Measurements from ENCODE around the gene PTK6. TPM values are rescaled to one million over a fixed set of nuclear protein-coding genes. Genes with fewer than 3 reads are reported as not detected.

The PTK6 gene
- total and polyA plus RNA-seq, 2 donors (not counting 1 experiment from before 2014, with no cell fraction given) = 0.86 to 2.3 TPM

DNA sequence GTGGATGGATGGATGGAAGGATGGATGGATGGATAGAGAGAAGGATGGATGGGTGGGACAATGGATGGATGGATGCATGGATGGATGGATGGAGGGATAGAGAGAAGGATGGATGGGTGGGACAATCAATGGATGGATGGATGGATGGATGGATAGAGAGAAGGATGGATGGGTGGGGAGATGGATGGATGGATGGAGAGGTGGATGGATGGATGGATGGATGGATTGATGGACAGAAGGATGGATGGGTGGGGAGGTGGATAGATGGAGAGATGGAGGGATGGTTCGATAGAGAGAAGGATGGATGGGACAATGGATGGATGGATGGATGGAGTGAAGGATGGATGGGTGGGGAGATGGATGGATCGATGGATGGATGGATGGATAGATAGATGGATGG lies 44.7 kb downstream of the PTK6 start:
- Mint-ChIP-seq H3K27me3 (peaks cover 9% of the 10 kb centered on the region), H3K4me1 (peaks cover 7% of the 10 kb centered on the region), H3K27ac (no peak overlapping the region), H3K4me3 (no peak overlapping the region), H3K9me3 (ENCODE audit: insufficient read depth) (peaks cover 2% of the 10 kb centered on the region)
- Histone ChIP-seq H3K9ac (ENCODE audit: low read length) (no peak overlapping the region), H4K20me1 (ENCODE audit: control insufficient read depth, insufficient read depth, low read length, poor library complexity, severe bottlenecking) (no peaks in the 10 kb centered on the region), H3K9me3 (ENCODE audit: control extremely low read depth in 1 of 3, control insufficient read depth in 2 of 3, insufficient read depth in 1 of 3, low read length in 2 of 3) (peaks cover 0 to 13% (median 0%) of the 10 kb centered on the region in 3 donors), H3K27ac (ENCODE audit: low read length in 2 of 2) (no peak overlapping the region), H3K4me1 (ENCODE audit: control insufficient read depth in 2 of 2, insufficient read depth in 2 of 2, low read length in 2 of 2) (peaks cover 10% of the 10 kb centered on the region in 2 donors), H3K4me2 (replicated peaks; ENCODE audit: low read depth, low read length, poor library complexity, severe bottlenecking) (no peak overlapping the region), H3K36me3 (replicated peaks in 1 of 2; ENCODE audit: control extremely low read depth in 1 of 2, control insufficient read depth in 1 of 2, extremely low read depth in 1 of 2, insufficient read depth in 2 of 2, low read length in 1 of 2) (no peaks in the 10 kb centered on the region), H3K27me3 (replicated peaks in 1 of 4; ENCODE audit: control extremely low read depth in 1 of 4, control insufficient read depth in 3 of 4, insufficient read depth in 4 of 4, low read length in 3 of 4) (peaks cover 0 to 39% (median 10%) of the 10 kb centered on the region in 4 experiments), H2AFZ (ENCODE audit: insufficient read depth, low read depth, low read length, poor library complexity, severe bottlenecking) (no peak overlapping the region), H3K4me3 (ENCODE audit: control extremely low read depth in 1 of 5, extremely low read depth in 1 of 5, insufficient read depth in 1 of 5, low read depth in 2 of 5, low read length in 4 of 5) (no peak overlapping the region), H3K79me2 (ENCODE audit: control insufficient read depth, insufficient read depth, low read length) (no peaks in the 10 kb centered on the region)
- DNase-seq (no peak), ATAC-seq (ENCODE audit: low read depth) (no peak)
- intact Hi-C loops (cut with micrococcal nuclease) = no loop called here
- CTCF ChIA-PET = no interaction called here
- 92% methylated on average over 2 of the region's 2 CpGs for WGBS (ENCODE audit: insufficient coverage)
- POLR2A ChIA-PET = no interaction called here
- TF ChIP-seq, protein P1, sequence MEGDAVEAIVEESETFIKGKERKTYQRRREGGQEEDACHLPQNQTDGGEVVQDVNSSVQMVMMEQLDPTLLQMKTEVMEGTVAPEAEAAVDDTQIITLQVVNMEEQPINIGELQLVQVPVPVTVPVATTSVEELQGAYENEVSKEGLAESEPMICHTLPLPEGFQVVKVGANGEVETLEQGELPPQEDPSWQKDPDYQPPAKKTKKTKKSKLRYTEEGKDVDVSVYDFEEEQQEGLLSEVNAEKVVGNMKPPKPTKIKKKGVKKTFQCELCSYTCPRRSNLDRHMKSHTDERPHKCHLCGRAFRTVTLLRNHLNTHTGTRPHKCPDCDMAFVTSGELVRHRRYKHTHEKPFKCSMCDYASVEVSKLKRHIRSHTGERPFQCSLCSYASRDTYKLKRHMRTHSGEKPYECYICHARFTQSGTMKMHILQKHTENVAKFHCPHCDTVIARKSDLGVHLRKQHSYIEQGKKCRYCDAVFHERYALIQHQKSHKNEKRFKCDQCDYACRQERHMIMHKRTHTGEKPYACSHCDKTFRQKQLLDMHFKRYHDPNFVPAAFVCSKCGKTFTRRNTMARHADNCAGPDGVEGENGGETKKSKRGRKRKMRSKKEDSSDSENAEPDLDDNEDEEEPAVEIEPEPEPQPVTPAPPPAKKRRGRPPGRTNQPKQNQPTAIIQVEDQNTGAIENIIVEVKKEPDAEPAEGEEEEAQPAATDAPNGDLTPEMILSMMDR (IDR thresholded peaks at IDR 0.05) = no peak
- no peak for TF ChIP-seq EZH2 (IDR thresholded peaks at IDR 0.05; ENCODE audit: borderline replicate concordance, insufficient read depth, low read depth, low read length, poor library complexity, severe bottlenecking)

DNA sequence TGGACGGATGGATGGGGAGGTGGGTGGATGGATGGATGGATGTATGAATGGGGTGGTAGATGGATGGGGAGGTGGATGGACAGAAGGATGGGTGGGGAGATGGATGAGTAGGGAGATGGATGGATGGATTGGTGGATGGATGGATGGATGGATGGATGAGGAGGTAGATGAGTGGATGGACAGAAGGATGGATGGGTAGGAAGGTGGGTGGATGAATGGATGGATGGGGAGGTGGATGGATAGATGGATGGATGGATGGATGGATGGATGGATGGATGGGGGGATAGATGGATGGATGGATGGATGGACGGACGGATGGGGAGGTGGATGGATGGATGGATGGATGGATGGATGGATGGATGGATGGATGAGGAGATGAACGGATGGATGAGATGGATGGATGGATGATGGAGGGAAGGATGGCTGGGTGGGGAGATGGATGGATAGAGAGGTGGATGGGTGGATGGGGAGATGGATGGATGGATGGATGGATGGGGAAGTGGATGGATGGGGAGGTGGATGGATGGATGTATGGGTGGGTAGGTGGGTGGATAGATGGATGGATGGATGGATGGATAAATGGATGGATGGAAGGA lies 45.4 kb downstream of the PTK6 start:
- peaks cover 4% of the 10 kb centered on the region for H3K27me3 Mint-ChIP-seq

More for the DNA sequence above, 45.4 kb downstream of the PTK6 start:
- POLR2A ChIA-PET = no interaction called here
- ATAC-seq (ENCODE audit: low read depth) = no peak
- Histone ChIP-seq H4K20me1 (ENCODE audit: control insufficient read depth, insufficient read depth, low read length, poor library complexity, severe bottlenecking) (no peaks in the 10 kb centered on the region), H3K4me1 (ENCODE audit: control insufficient read depth in 2 of 2, insufficient read depth in 2 of 2, low read length in 2 of 2) (peaks cover 10% of the 10 kb centered on the region in 2 donors), H3K9me3 (ENCODE audit: control extremely low read depth in 1 of 3, control insufficient read depth in 2 of 3, insufficient read depth in 1 of 3, low read length in 2 of 3) (peaks cover 0 to 16% (median 0%) of the 10 kb centered on the region in 3 donors), H3K4me2 (replicated peaks; ENCODE audit: low read depth, low read length, poor library complexity, severe bottlenecking) (no peak overlapping the region), H3K36me3 (replicated peaks in 1 of 2; ENCODE audit: control extremely low read depth in 1 of 2, control insufficient read depth in 1 of 2, extremely low read depth in 1 of 2, insufficient read depth in 2 of 2, low read length in 1 of 2) (no peaks in the 10 kb centered on the region), H2AFZ (ENCODE audit: insufficient read depth, low read depth, low read length, poor library complexity, severe bottlenecking) (no peak overlapping the region), H3K27ac (ENCODE audit: low read length in 2 of 2) (no peak overlapping the region), H3K27me3 (replicated peaks in 1 of 4; ENCODE audit: control extremely low read depth in 1 of 4, control insufficient read depth in 3 of 4, insufficient read depth in 4 of 4, low read length in 3 of 4) (peaks cover 0 to 36% (median 10%) of the 10 kb centered on the region in 4 experiments), H3K9ac (ENCODE audit: low read length) (no peak overlapping the region), H3K4me3 (ENCODE audit: control extremely low read depth in 1 of 5, extremely low read depth in 1 of 5, insufficient read depth in 1 of 5, low read depth in 2 of 5, low read length in 4 of 5) (no peak overlapping the region), H3K79me2 (ENCODE audit: control insufficient read depth, insufficient read depth, low read length) (no peaks in the 10 kb centered on the region)
- intact Hi-C loops (cut with micrococcal nuclease) = no loop called here
- no peak for DNase-seq
- Mint-ChIP-seq H3K4me1 (peaks cover 5% of the 10 kb centered on the region), H3K9me3 (ENCODE audit: insufficient read depth) (peaks cover 2% of the 10 kb centered on the region), H3K4me3 (no peak overlapping the region), H3K27ac (no peak overlapping the region)
- no peak for TF ChIP-seq EZH2 (IDR thresholded peaks at IDR 0.05; ENCODE audit: borderline replicate concordance, insufficient read depth, low read depth, low read length, poor library complexity, severe bottlenecking)
- TF ChIP-seq, protein P1 (IDR thresholded peaks at IDR 0.05) = no peak
- CTCF ChIA-PET = no interaction called here
- 64% methylated on average over 4 of the region's 4 CpGs for WGBS (ENCODE audit: insufficient coverage)
